Measurements from ENCODE around the gene PPM1E. TPM values are rescaled to one million over a fixed set of nuclear protein-coding genes. Genes with fewer than 3 reads are reported as not detected.

Gene PPM1E
- 1 to 10 TPM in 3 of 4 donors, under 1 TPM in 1; 0.78 to 2.6 (median 2.3) TPM for total RNA-seq
- 1.3 TPM for polyA plus RNA-seq
- long read RNA-seq, donor 1, partial matches to known transcripts: 1 of 1 reads
- long read RNA-seq, donor 1, other reads (novel, unspliced or antisense): 0 of 1 reads
- long read RNA-seq, donor 2, full-length matches to known transcripts: 3 of 3 reads
- long read RNA-seq, donor 2, partial matches to known transcripts: 0 of 3 reads
- long read RNA-seq, donor 2, other reads (novel, unspliced or antisense): 0 of 3 reads
- long read RNA-seq, donor 3, partial matches to known transcripts: 1 of 1 reads
- long read RNA-seq, donor 3, other reads (novel, unspliced or antisense): 0 of 1 reads
- long read RNA-seq, donor 4, partial matches to known transcripts: 1 of 1 reads
- long read RNA-seq, donor 4, other reads (novel, unspliced or antisense): 0 of 1 reads

- intact Hi-C loops (cut with DNase I): no loop called here
- Histone ChIP-seq H3K4me1 (ENCODE audit: control insufficient read depth, insufficient read depth, low read length) (no peaks in the 10 kb centered on the region), H3K9me3 (ENCODE audit: control insufficient read depth, low read length) (no peaks in the 10 kb centered on the region), H3K4me3 (ENCODE audit: low read length) (peak within 1 kb of the TSS; percentile 66), H3K27ac (ENCODE audit: low read length) (no peak within 1 kb of the TSS), H3K27me3 (ENCODE audit: control insufficient read depth, insufficient read depth) (no peaks in the 10 kb centered on the region)
- DNase-seq (peak; percentile 47 to 80 (median 78)), ATAC-seq (peak; percentile 96 to 97)
- WGBS: under 1% methylated on average over 71 of the region's 71 CpGs
Observed at GRCh38 chr17:58755577-58756245, at the start of gene PPM1E. TSS of gene PPM1E (plus strand) at chr17:58755854.

DNA sequence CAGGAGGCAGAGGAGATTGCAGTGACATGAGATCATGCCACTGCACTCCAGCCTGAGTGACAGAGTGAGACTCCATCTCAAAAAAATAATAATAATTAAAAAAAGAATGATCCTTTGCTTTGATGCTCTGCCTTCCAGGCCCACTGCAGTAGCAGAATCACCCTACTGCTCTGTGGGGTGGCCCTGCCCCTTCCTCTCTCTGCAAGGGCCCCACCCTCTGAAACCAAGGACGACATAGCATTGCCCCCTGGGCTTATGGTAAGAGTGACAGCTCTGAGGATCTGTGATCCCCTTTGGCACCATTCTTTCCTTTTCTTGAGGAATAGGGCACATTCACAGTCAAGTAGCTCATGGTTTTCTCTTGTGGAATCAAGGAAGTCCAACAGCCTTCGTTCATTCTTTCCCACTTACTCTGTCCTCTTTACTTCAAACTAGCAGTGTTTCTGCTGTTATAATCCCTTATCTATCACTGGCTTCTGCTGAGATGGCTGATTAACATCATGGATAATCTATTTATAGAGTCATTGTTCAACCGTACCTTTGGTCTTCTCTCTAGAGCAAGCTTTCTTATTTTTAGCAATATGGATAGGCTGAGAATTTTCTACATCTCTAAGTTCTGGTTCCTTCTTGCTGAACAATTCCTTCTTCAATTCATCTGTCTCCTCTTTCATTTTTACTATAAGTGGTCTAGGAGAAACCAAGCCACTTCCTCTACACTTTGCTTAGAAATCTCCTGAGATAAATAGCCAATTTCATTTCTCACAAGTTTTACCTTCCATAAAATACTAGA, 49.1 kb upstream of the PPM1E start:
- Histone ChIP-seq H3K4me1 (ENCODE audit: control insufficient read depth, insufficient read depth, low read length) (no peaks in the 10 kb centered on the region), H3K9me3 (ENCODE audit: control insufficient read depth, low read length) (no peaks in the 10 kb centered on the region), H3K4me3 (ENCODE audit: low read length) (no peak overlapping the region), H3K27ac (ENCODE audit: low read length) (no peak overlapping the region), H3K27me3 (ENCODE audit: control insufficient read depth, insufficient read depth) (no peaks in the 10 kb centered on the region)
- WGBS: 55% methylated on average over 3 of the region's 3 CpGs
- ATAC-seq (no peak), DNase-seq (no peak)
- intact Hi-C loops (cut with DNase I): no loop called here

- no peak for DNase-seq
- Histone ChIP-seq H3K27me3 (ENCODE audit: control insufficient read depth, insufficient read depth) (no peaks in the 10 kb centered on the region), H3K27ac (ENCODE audit: low read length) (no peak overlapping the region), H3K4me1 (ENCODE audit: control insufficient read depth, insufficient read depth, low read length) (no peaks in the 10 kb centered on the region), H3K4me3 (ENCODE audit: low read length) (no peak overlapping the region), H3K9me3 (ENCODE audit: control insufficient read depth, low read length) (no peaks in the 10 kb centered on the region)
- intact Hi-C loops (cut with DNase I): loop anchor here (2.0 to 10.0 kb wide), 3 partner anchors 294 to 296 kb away; no protein-coding TSS in a partner anchor
- ATAC-seq: no peak
- 52% methylated on average over 4 of the region's 4 CpGs for WGBS
Observed at GRCh38 chr17:58710948-58711552, 44.6 kb upstream of the PPM1E start.

- Histone ChIP-seq H3K4me1 (ENCODE audit: control insufficient read depth, insufficient read depth, low read length) (no peaks in the 10 kb centered on the region), H3K27me3 (ENCODE audit: control insufficient read depth, insufficient read depth) (no peaks in the 10 kb centered on the region), H3K4me3 (ENCODE audit: low read length) (no peak overlapping the region), H3K27ac (ENCODE audit: low read length) (no peak overlapping the region), H3K9me3 (ENCODE audit: control insufficient read depth, low read length) (no peaks in the 10 kb centered on the region)
- intact Hi-C loops (cut with DNase I): no loop called here
- DNase-seq (no peak), ATAC-seq (no peak)
- 95% methylated on average over 1 of the region's 1 CpG for WGBS
Observed at GRCh38 chr17:58722274-58722673, 33.4 kb upstream of the PPM1E start.

GRCh38 chr17:58722696-58723095, 33.0 kb upstream of the PPM1E start:
- 96% methylated on average over 2 of the region's 2 CpGs for WGBS
- DNase-seq (no peak), ATAC-seq (no peak)
- Histone ChIP-seq H3K27ac (ENCODE audit: low read length) (no peak overlapping the region), H3K9me3 (ENCODE audit: control insufficient read depth, low read length) (no peaks in the 10 kb centered on the region), H3K4me3 (ENCODE audit: low read length) (no peak overlapping the region), H3K4me1 (ENCODE audit: control insufficient read depth, insufficient read depth, low read length) (no peaks in the 10 kb centered on the region), H3K27me3 (ENCODE audit: control insufficient read depth, insufficient read depth) (no peaks in the 10 kb centered on the region)
- intact Hi-C loops (cut with DNase I): no loop called here

DNA sequence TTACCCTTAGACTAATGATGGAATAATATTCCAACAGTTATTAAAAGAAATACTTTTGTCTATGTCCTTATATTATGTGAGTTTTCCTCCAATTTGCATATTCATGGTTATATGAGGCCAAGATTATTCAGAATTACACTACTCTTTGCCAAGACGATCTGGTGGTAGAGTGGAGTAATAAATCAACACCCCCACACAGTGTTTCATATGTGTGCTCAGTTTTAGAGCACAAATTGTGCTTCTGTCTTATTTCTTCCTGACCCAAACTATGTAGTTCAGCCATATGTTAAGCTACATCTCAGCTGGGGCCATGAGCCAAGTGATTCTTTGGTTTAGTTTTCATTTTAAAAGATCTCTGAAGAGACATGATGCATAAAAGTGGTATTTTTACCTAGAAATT, 26.9 kb upstream of the PPM1E start:
- Histone ChIP-seq H3K4me3 (ENCODE audit: low read length) (no peak overlapping the region), H3K4me1 (ENCODE audit: control insufficient read depth, insufficient read depth, low read length) (no peaks in the 10 kb centered on the region), H3K9me3 (ENCODE audit: control insufficient read depth, low read length) (no peaks in the 10 kb centered on the region), H3K27ac (ENCODE audit: low read length) (no peak overlapping the region), H3K27me3 (ENCODE audit: control insufficient read depth, insufficient read depth) (no peaks in the 10 kb centered on the region)
- WGBS: 44% methylated on average over 1 of the region's 1 CpG
- DNase-seq (no peak), ATAC-seq (no peak)
- intact Hi-C loops (cut with DNase I): no loop called here

DNA sequence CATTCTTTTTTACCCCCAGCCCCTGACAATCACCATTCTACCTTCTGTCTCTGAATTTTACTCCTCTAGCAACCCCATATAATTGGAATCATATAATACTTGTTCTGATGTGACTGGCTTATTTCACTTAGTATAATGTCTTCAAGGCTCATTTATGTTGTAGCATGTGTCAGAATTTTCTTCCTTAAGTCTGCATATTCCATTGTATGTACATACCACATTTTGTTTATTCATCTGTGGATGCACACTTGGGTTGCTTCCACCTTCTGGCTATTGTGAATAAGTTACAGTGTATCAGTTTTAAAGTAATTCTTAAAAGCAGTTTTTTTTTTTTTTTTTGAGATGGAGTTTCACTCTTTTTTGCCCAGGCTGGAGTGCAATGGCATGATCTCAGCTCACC, 24.7 kb upstream of the PPM1E start:
- no peak for DNase-seq

GRCh38 chr17:58734040-58734439, 21.6 kb upstream of the PPM1E start:
- H3K9me3 ChIP-seq (ENCODE audit: control insufficient read depth, low read length): no peaks in the 10 kb centered on the region
- DNase-seq (no peak), ATAC-seq (no peak)
- H3K27ac ChIP-seq (ENCODE audit: low read length): no peak overlapping the region
- H3K4me1 ChIP-seq (ENCODE audit: control insufficient read depth, insufficient read depth, low read length): no peaks in the 10 kb centered on the region
- no peaks in the 10 kb centered on the region for H3K27me3 ChIP-seq (ENCODE audit: control insufficient read depth, insufficient read depth)
- intact Hi-C loops (cut with DNase I): no loop called here
- H3K4me3 ChIP-seq (ENCODE audit: low read length): no peak overlapping the region
- 92% methylated on average over 3 of the region's 3 CpGs for WGBS

More for the DNA sequence above, 24.7 kb upstream of the PPM1E start:
- Histone ChIP-seq H3K9me3 (ENCODE audit: control insufficient read depth, low read length) (no peaks in the 10 kb centered on the region), H3K4me3 (ENCODE audit: low read length) (no peak overlapping the region), H3K27ac (ENCODE audit: low read length) (no peak overlapping the region), H3K27me3 (ENCODE audit: control insufficient read depth, insufficient read depth) (no peaks in the 10 kb centered on the region), H3K4me1 (ENCODE audit: control insufficient read depth, insufficient read depth, low read length) (no peaks in the 10 kb centered on the region)
- intact Hi-C loops (cut with DNase I): no loop called here
- ATAC-seq: no peak

GRCh38 chr17:58734811-58735210, 20.8 kb upstream of the PPM1E start:
- intact Hi-C loops (cut with DNase I): no loop called here
- 74% methylated on average over 3 of the region's 3 CpGs for WGBS

GRCh38 chr17:58741121-58741625, 14.5 kb upstream of the PPM1E start:
- no peaks in the 10 kb centered on the region for H3K4me1 ChIP-seq (ENCODE audit: control insufficient read depth, insufficient read depth, low read length)
- ATAC-seq (no peak), DNase-seq (no peak)
- no peak overlapping the region for H3K27ac ChIP-seq (ENCODE audit: low read length)
- no peak overlapping the region for H3K4me3 ChIP-seq (ENCODE audit: low read length)
- WGBS: 88% methylated on average over 8 of the region's 8 CpGs
- H3K9me3 ChIP-seq (ENCODE audit: control insufficient read depth, low read length): no peaks in the 10 kb centered on the region
- intact Hi-C loops (cut with DNase I): loop anchor here in 1 of 4 donors (10.0 kb wide), 1 partner anchor 224 kb away; no protein-coding TSS in a partner anchor
- H3K27me3 ChIP-seq (ENCODE audit: control insufficient read depth, insufficient read depth): no peaks in the 10 kb centered on the region

More at GRCh38 chr17:58734811-58735210, 20.8 kb upstream of the PPM1E start:
- DNase-seq (no peak), ATAC-seq (no peak)
- no peak overlapping the region for H3K4me3 ChIP-seq (ENCODE audit: low read length)
- H3K9me3 ChIP-seq (ENCODE audit: control insufficient read depth, low read length): no peaks in the 10 kb centered on the region
- no peaks in the 10 kb centered on the region for H3K4me1 ChIP-seq (ENCODE audit: control insufficient read depth, insufficient read depth, low read length)
- no peaks in the 10 kb centered on the region for H3K27me3 ChIP-seq (ENCODE audit: control insufficient read depth, insufficient read depth)
- no peak overlapping the region for H3K27ac ChIP-seq (ENCODE audit: low read length)

Data from right cardiac atrium (tissue), 5 donors.